ENCODE measurements around the gene ZNF385B.
"Not testable (repeated sequence)": the region's sequence is repeated elsewhere in the genome, so short reads cannot be mapped to it uniquely, and the experiment has no call there.

ZNF385B gene

GRCh38 chr2:179629776-179630175, 231.6 kb downstream of the ZNF385B start:
- DNase-seq (ENCODE audit: low read depth) = not testable (repeated sequence)

- DNase-seq (ENCODE audit: low read depth) = no peak
Observed at GRCh38 chr2:179626261-179626660, 235.2 kb downstream of the ZNF385B start.

GRCh38 chr2:179622635-179623300, 238.6 kb downstream of the ZNF385B start:
- no peak for DNase-seq (ENCODE audit: low read depth)

GRCh38 chr2:179622112-179622511, 239.3 kb downstream of the ZNF385B start:
- DNase-seq (ENCODE audit: low read depth) = no peak

GRCh38 chr2:179619947-179620467, 241.4 kb downstream of the ZNF385B start:
- no peak for DNase-seq (ENCODE audit: low read depth)

GRCh38 chr2:179614121-179614520, 247.3 kb downstream of the ZNF385B start:
- no peak for DNase-seq (ENCODE audit: low read depth)

- no peak for DNase-seq (ENCODE audit: low read depth)
Observed at GRCh38 chr2:179613701-179614100, 247.7 kb downstream of the ZNF385B start.

- no peak for DNase-seq (ENCODE audit: low read depth)
Observed at GRCh38 chr2:179613299-179613651, 248.1 kb downstream of the ZNF385B start.

- DNase-seq (ENCODE audit: low read depth) = no peak
Observed at GRCh38 chr2:179612591-179613298, 248.7 kb downstream of the ZNF385B start.

- DNase-seq (ENCODE audit: low read depth) = no peak
Observed at GRCh38 chr2:179612108-179612507, 249.3 kb downstream of the ZNF385B start.

- DNase-seq (ENCODE audit: low read depth) = no peak
Observed at GRCh38 chr2:179606141-179606540, 255.3 kb downstream of the ZNF385B start.

- DNase-seq (ENCODE audit: low read depth) = no peak
Observed at GRCh38 chr2:179605341-179605740, 256.1 kb downstream of the ZNF385B start.

- DNase-seq (ENCODE audit: low read depth) = no peak
Observed at GRCh38 chr2:179604598-179604997, 256.8 kb downstream of the ZNF385B start.

GRCh38 chr2:179602452-179602851, 259.0 kb downstream of the ZNF385B start:
- no peak for DNase-seq (ENCODE audit: low read depth)

- no peak for DNase-seq (ENCODE audit: low read depth)
Observed at GRCh38 chr2:179596018-179596417, 265.4 kb downstream of the ZNF385B start.

GRCh38 chr2:179595284-179595683, 266.1 kb downstream of the ZNF385B start:
- DNase-seq (ENCODE audit: low read depth) = no peak

- DNase-seq (ENCODE audit: low read depth) = no peak
Observed at GRCh38 chr2:179594268-179595112, 266.9 kb downstream of the ZNF385B start.

- no peak for DNase-seq (ENCODE audit: low read depth)
Observed at GRCh38 chr2:179593323-179593722, 268.1 kb downstream of the ZNF385B start.

GRCh38 chr2:179592167-179592936, 269.1 kb downstream of the ZNF385B start:
- no peak for DNase-seq (ENCODE audit: low read depth)

- no peak for DNase-seq (ENCODE audit: low read depth)
Observed at GRCh38 chr2:179591690-179592089, 269.7 kb downstream of the ZNF385B start.

- DNase-seq (ENCODE audit: low read depth) = no peak
Observed at GRCh38 chr2:179588486-179589145, 272.8 kb downstream of the ZNF385B start.

Measured in T follicular helper cell (primary cell).